HepG2 (cell line): ENCODE data around the gene SRD5A2. TPM values are rescaled to one million over a fixed set of nuclear protein-coding genes. Genes with fewer than 3 reads are reported as not detected.

Source experiments
- ATAC-seq: fragments of 200-7000 bp; cut with Tn5 transposase; 3 replicates; pipeline ENCODE4 v1.9.1; 2020; ENCODE audit warnings: mild to moderate bottlenecking, moderate library complexity
- BruUV-seq: library from RNA; stranded (reverse); fragments of 400-500 nt; replicated peaks from 2 replicates; lab custom pipeline; 2021; lab: Mats Ljungman, UMichigan
- CTCF ChIA-PET: fragments of 300-600 bp; formaldehyde crosslinking; extraction: SDS; loops from one replicate; lab custom pipeline; 2021; ENCODE audit warnings: low total read pairs, inconsistent platforms, low intra/inter-chr PET ratio; lab: Yijun Ruan, JAX
- POLR2A ChIA-PET: fragments of 350-600 bp; sonication (Branson Sonifier 250); formaldehyde crosslinking; loops from one replicate; lab custom pipeline; 2020; ENCODE audit warnings: antibody characterized with exemption, inconsistent platforms; lab: Yijun Ruan, JAX
- DNase-seq: peaks from one replicate; pipeline ENCODE4 v3.0.0-alpha.2; 2015; ENCODE audit warnings: low spot score
- FAIRE-seq: peaks from 3 replicates; lab custom pipeline; 2011; peaks lifted over from hg19 to GRCh38; lab: Jason Lieb, UNC
- H2AFZ ChIP-seq: one replicate; pipeline ENCODE4 v1.6.1; 2011; ENCODE audit warnings: low read length, inconsistent platforms
- H3K27ac ChIP-seq: fragments of 300-600 bp; 3 replicates; pipeline ENCODE4 v1.8.0; 2011; ENCODE audit warnings: mixed run types, mild to moderate bottlenecking, mixed read lengths, low read length, inconsistent platforms; ENCODE audit not compliant: insufficient read depth; ENCODE audit errors: extremely low read length
- H3K27me3 ChIP-seq, 2 experiments: fragments of 200-600 bp in 1 of 2; 2 replicates in 1 of 2; 3 replicates in 1 of 2; pipeline versions ENCODE4 v1.6.0 to v1.8.0; 2011; ENCODE audit warnings: low read length in 2 of 2, mild to moderate bottlenecking in 2 of 2, moderate library complexity in 2 of 2, inconsistent platforms in 1 of 2; ENCODE audit not compliant: insufficient read depth in 2 of 2, control insufficient read depth in 1 of 2
- H3K36me3 ChIP-seq, 2 experiments: fragments of 200-600 bp in 1 of 2; replicated peaks in 1 of 2; 2 replicates in 1 of 2; 3 replicates in 1 of 2; pipeline versions ENCODE4 v1.5.1 to v1.8.0; 2011; ENCODE audit warnings: low read length in 2 of 2, inconsistent platforms in 1 of 2; ENCODE audit not compliant: insufficient read depth in 2 of 2, control insufficient read depth in 1 of 2
- H3K4me1 ChIP-seq: 2 replicates; pipeline ENCODE4 v1.5.1; 2012; ENCODE audit warnings: low read length, inconsistent platforms; ENCODE audit not compliant: insufficient read depth
- H3K4me2 ChIP-seq: 2 replicates; pipeline ENCODE4 v1.6.0; 2011; ENCODE audit warnings: low read depth, low read length, inconsistent platforms
- H3K4me3 ChIP-seq, 3 experiments: fragments of 200-600 bp in 1 of 3; sonication (generic), shearing (Covaris generic) in 1 of 3; replicated peaks in 1 of 3; 2 replicates each; pipeline ENCODE4 v1.5.1; 2011 to 2016; ENCODE audit warnings: low read length in 3 of 3, inconsistent platforms in 2 of 3, low read depth in 2 of 3, mild to moderate bottlenecking in 2 of 3, control low read depth in 1 of 3, mixed read lengths in 1 of 3; ENCODE audit not compliant: insufficient read depth in 1 of 3
- H3K79me2 ChIP-seq: one replicate; pipeline ENCODE4 v1.6.1; 2011; ENCODE audit warnings: low read length, inconsistent platforms; ENCODE audit not compliant: insufficient read depth
- H3K9ac ChIP-seq: 2 replicates; pipeline ENCODE4 v1.6.0; 2011; ENCODE audit warnings: mild to moderate bottlenecking, low read depth, low read length, inconsistent platforms; ENCODE audit not compliant: insufficient read depth
- H3K9me3 ChIP-seq: 2 replicates; pipeline ENCODE4 v1.5.1; 2012; ENCODE audit warnings: mild to moderate bottlenecking, low read length
- H4K20me1 ChIP-seq: 2 replicates; pipeline ENCODE4 v1.6.0; 2011; ENCODE audit warnings: inconsistent platforms, mild to moderate bottlenecking, low read length, moderate library complexity; ENCODE audit not compliant: insufficient read depth
- BHLHE40 ChIP-seq: IDR thresholded peaks from 2 replicates; pipeline ENCODE4 v1.6.1; 2011; ENCODE audit warnings: low read length, improper control_type of control experiment
- BRD4 ChIP-seq: sonication (generic); formaldehyde crosslinking; IDR thresholded peaks from 2 replicates; pipeline ENCODE4 v1.4.0; 2020; ENCODE audit warnings: missing genetic modification reagents
- MTA3 ChIP-seq: sonication (generic); formaldehyde crosslinking; IDR thresholded peaks from 2 replicates; pipeline ENCODE4 v1.4.0; 2020; ENCODE audit warnings: missing genetic modification reagents
- MYC ChIP-seq: sonication (generic); formaldehyde crosslinking; IDR thresholded peaks from 2 replicates; pipeline ENCODE4 v1.9.0; 2021; ENCODE audit warnings: missing genetic modification reagents, borderline replicate concordance
- NFYC ChIP-seq: IDR thresholded peaks from 2 replicates; pipeline ENCODE4 v1.6.1; 2016; ENCODE audit warnings: missing genetic modification reagents, missing compliant biosample characterization
- SP4 ChIP-seq: sonication (generic); formaldehyde crosslinking; IDR thresholded peaks from 2 replicates; pipeline ENCODE4 v1.8.1; 2023; ENCODE audit warnings: mild to moderate bottlenecking, missing genetic modification reagents
- ZFP82 ChIP-seq: sonication (generic); formaldehyde crosslinking; IDR thresholded peaks from 2 replicates; pipeline ENCODE4 v1.5.1; 2020; ENCODE audit warnings: mild to moderate bottlenecking, missing genetic modification reagents, borderline replicate concordance
- ZNF230 ChIP-seq: sonication (generic); formaldehyde crosslinking; IDR thresholded peaks from 2 replicates; pipeline ENCODE4 v1.4.0; 2020; ENCODE audit warnings: mild to moderate bottlenecking, missing genetic modification reagents
- ZNF30 ChIP-seq: sonication (generic); formaldehyde crosslinking; IDR thresholded peaks from 2 replicates; pipeline ENCODE4 v1.5.0; 2020; ENCODE audit warnings: mild to moderate bottlenecking, missing genetic modification reagents
- ZNF33B ChIP-seq: sonication (generic); formaldehyde crosslinking; IDR thresholded peaks from 2 replicates; pipeline ENCODE4 v1.5.1; 2020; ENCODE audit warnings: mild to moderate bottlenecking, missing genetic modification reagents
- ZNF430 ChIP-seq: sonication (generic); formaldehyde crosslinking; IDR thresholded peaks from 2 replicates; pipeline ENCODE4 v1.9.0; 2021; ENCODE audit warnings: mild to moderate bottlenecking, missing genetic modification reagents
- ZNF451 ChIP-seq: sonication (generic); formaldehyde crosslinking; IDR thresholded peaks from 2 replicates; pipeline ENCODE4 v1.5.0; 2020; ENCODE audit warnings: mild to moderate bottlenecking, missing genetic modification reagents
- ZNF547 ChIP-seq: sonication (generic); formaldehyde crosslinking; IDR thresholded peaks from 2 replicates; pipeline ENCODE4 v1.5.1; 2020; ENCODE audit warnings: mild to moderate bottlenecking, missing genetic modification reagents
- ZNF670 ChIP-seq: sonication (generic); formaldehyde crosslinking; IDR thresholded peaks from 2 replicates; pipeline ENCODE4 v1.8.0; 2022; ENCODE audit warnings: mild to moderate bottlenecking, missing genetic modification reagents, borderline replicate concordance
- ZZZ3 ChIP-seq: sonication (generic); formaldehyde crosslinking; IDR thresholded peaks from 2 replicates; pipeline ENCODE4 v1.4.0; 2020; ENCODE audit warnings: missing genetic modification reagents, mild to moderate bottlenecking, borderline replicate concordance
- in situ Hi-C: cut with HindIII; loops from 2 replicates; pipeline ENCODE4 v1.10.0; 2017; ENCODE audit warnings: low pct_unique_long_range_greater_than_20kb; ENCODE audit not compliant: extremely low pct_ligation_motif_present
- intact Hi-C: fragments of 100-400 bp; cut with micrococcal nuclease; formaldehyde crosslinking; loops from one replicate; pipeline ENCODE4 v1.10.0; 2022; ENCODE audit not compliant: unreplicated experiment
- polyA plus RNA-seq, 8 experiments: library from polyadenylated mRNA; depleted of rRNA in 3 of 8; stranded (reverse) in 7 of 8; unstranded in 1 of 8; fragments of >200 nt; fragmentation: Illumina TruSeq in 4 of 8; extraction: Trizol in 4 of 8; gene quantifications; 2 replicates each; pipeline versions ENCODE4 v1.2.1 to v1.2.3, GENCODE V29; 2011 to 2016; ENCODE audit warnings: low read depth in 4 of 8, missing spikeins in 1 of 8, mixed read lengths in 1 of 8; ENCODE audit not compliant: insufficient read depth in 1 of 8
- total RNA-seq, 5 experiments: library from RNA; depleted of rRNA; stranded (reverse); fragments of >200 nt; fragmentation: Illumina TruSeq; extraction: Trizol; gene quantifications; 2 replicates each; pipeline ENCODE4 v1.2.3, GENCODE V29; 2016; ENCODE audit warnings: low read depth in 1 of 5
- TF ChIP-seq, protein P1 (sequence below): sonication (generic); formaldehyde crosslinking; IDR thresholded peaks from 2 replicates; pipeline ENCODE4 v1.4.0; 2020; ENCODE audit warnings: mild to moderate bottlenecking, missing genetic modification reagents
- TF ChIP-seq, protein P2 (sequence below): sonication (generic); formaldehyde crosslinking; IDR thresholded peaks from 2 replicates; pipeline ENCODE4 v1.8.1; 2023; ENCODE audit warnings: mild to moderate bottlenecking, moderate library complexity, missing genetic modification reagents
- TF ChIP-seq, protein P3 (sequence below): sonication (generic); formaldehyde crosslinking; IDR thresholded peaks from 2 replicates; pipeline ENCODE4 v1.5.1; 2020; ENCODE audit warnings: mild to moderate bottlenecking, moderate library complexity, missing genetic modification reagents

SRD5A2 gene
- total and polyA plus RNA-seq, 2 of the 13 experiments (the other 11 are each of a cell fraction or from before 2014, with no cell fraction given) = 0.01 TPM; not detected in 1

DNA sequence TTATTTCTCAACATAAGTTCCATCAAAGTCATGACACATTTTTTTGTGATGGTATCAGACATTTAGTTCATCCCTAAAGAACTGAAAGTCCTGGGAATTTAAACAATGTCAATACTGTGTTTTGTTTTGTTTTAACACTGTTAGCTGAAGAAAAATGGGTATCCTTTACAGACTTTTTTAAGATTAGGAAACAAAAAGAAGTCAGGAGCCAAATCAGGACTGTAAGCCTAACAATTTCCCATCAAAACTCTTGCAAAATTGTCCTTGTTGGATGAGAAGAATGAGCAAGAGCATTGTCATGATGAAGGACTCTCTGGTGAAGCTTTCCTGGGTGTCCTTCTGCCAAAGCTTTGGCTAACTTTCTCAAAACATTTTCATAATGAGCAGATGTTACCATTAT lies 69.4 kb downstream of the SRD5A2 start:
- no peak overlapping the region for H3K4me2 ChIP-seq
- intact Hi-C loops = no loop called here

More for the DNA sequence above, 69.4 kb downstream of the SRD5A2 start:
- in situ Hi-C loops = no loop called here
- Histone ChIP-seq H2AFZ (no peak overlapping the region), H3K4me3 (no peak overlapping the region), H3K36me3 (no peaks in the 10 kb centered on the region), H3K9ac (no peak overlapping the region), H3K27ac (no peak overlapping the region), H3K79me2 (no peaks in the 10 kb centered on the region), H4K20me1 (no peaks in the 10 kb centered on the region), H3K27me3 (no peaks in the 10 kb centered on the region), H3K9me3 (no peaks in the 10 kb centered on the region), H3K4me1 (no peaks in the 10 kb centered on the region)
- no peak for ATAC-seq
- BruUV-seq = no TSS peak
- TF ChIP-seq, protein P1, sequence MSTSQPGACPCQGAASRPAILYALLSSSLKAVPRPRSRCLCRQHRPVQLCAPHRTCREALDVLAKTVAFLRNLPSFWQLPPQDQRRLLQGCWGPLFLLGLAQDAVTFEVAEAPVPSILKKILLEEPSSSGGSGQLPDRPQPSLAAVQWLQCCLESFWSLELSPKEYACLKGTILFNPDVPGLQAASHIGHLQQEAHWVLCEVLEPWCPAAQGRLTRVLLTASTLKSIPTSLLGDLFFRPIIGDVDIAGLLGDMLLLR (CRISPR knock-in tag) = no peak
- TF ChIP-seq ZNF547 (CRISPR knock-in tag) (no peak), BRD4 (CRISPR knock-in tag) (no peak), BHLHE40 (no peak), ZNF430 (CRISPR knock-in tag) (no peak), MYC (CRISPR knock-in tag) (no peak), SP4 (CRISPR knock-in tag) (no peak), ZNF30 (no peak), ZNF451 (CRISPR knock-in tag) (no peak), ZZZ3 (CRISPR knock-in tag) (no peak), ZNF230 (no peak), ZNF33B (CRISPR knock-in tag) (no peak), ZNF670 (CRISPR knock-in tag) (no peak), ZFP82 (CRISPR knock-in tag) (no peak), NFYC (CRISPR knock-in tag) (no peak), MTA3 (no peak)
- TF ChIP-seq, protein P2, sequence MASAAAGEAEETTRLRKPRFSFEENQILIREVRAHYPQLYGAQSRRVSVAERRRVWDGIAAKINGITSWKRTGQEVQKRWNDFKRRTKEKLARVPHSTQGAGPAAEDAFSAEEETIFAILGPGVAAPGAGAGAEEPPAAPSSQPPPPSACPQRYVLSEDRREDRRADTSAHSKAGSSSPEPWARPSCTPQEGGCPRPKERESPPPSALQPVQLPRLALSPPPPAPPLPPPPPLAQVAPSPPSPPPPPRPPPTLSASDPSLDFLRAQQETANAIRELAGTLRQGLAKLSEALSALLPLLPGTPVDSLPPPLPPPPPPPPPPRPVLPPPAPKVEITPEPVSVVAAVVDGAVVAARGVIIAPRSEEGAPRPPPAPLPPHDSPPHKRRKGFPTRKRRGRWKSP (CRISPR knock-in tag) = no peak
- TF ChIP-seq, protein P3, sequence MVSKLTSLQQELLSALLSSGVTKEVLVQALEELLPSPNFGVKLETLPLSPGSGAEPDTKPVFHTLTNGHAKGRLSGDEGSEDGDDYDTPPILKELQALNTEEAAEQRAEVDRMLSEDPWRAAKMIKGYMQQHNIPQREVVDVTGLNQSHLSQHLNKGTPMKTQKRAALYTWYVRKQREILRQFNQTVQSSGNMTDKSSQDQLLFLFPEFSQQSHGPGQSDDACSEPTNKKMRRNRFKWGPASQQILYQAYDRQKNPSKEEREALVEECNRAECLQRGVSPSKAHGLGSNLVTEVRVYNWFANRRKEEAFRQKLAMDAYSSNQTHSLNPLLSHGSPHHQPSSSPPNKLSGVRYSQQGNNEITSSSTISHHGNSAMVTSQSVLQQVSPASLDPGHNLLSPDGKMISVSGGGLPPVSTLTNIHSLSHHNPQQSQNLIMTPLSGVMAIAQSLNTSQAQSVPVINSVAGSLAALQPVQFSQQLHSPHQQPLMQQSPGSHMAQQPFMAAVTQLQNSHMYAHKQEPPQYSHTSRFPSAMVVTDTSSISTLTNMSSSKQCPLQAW = no peak
- ChIA-PET CTCF (no interaction called here), POLR2A (no interaction called here)
- FAIRE-seq = no peak
- DNase-seq = no peak
